GM21825 (cell line): ENCODE measurements around the gene LRRC3.

Experiments
- ATAC-seq: cut with Tn5 transposase; IDR thresholded peaks from one replicate; pipeline ENCODE4 v1.9.1; 2021; ENCODE audit warnings: mild to moderate bottlenecking, moderate library complexity; ENCODE audit not compliant: unreplicated experiment

The LRRC3 gene

DNA sequence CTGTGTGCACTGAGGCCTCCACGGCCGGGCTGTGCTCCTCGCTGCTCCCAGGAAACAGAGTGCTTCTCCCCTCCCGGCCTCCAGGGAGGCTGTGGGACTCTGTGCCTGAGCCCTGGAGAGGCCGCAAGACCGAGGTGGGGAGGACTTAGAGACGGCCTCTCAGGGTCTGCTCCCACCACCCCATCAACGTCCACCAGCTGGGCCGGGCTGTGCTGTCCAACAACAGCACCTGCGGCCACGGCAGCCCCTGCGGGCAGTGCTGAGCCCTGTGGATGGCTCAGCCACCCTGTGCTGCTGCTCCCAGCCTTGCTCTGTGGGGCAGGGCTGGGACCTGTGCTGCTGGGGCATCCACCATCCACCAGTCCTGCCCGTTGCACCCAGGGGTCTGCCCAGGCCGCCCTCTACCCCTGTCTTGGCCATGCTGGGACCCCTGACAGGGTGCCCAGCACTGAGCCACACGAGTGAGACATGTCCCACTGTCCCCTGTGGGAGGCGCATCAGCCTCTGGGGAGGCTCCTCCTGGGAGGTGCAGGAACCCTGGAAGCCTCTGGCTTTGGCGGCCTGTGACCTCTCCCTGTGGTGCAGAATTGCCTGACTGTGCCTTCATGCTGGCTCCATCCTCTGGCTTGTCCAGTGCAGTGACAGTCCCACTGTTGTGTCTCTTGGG lies 31.2 kb upstream of the LRRC3 start:
- ATAC-seq: no peak

DNA sequence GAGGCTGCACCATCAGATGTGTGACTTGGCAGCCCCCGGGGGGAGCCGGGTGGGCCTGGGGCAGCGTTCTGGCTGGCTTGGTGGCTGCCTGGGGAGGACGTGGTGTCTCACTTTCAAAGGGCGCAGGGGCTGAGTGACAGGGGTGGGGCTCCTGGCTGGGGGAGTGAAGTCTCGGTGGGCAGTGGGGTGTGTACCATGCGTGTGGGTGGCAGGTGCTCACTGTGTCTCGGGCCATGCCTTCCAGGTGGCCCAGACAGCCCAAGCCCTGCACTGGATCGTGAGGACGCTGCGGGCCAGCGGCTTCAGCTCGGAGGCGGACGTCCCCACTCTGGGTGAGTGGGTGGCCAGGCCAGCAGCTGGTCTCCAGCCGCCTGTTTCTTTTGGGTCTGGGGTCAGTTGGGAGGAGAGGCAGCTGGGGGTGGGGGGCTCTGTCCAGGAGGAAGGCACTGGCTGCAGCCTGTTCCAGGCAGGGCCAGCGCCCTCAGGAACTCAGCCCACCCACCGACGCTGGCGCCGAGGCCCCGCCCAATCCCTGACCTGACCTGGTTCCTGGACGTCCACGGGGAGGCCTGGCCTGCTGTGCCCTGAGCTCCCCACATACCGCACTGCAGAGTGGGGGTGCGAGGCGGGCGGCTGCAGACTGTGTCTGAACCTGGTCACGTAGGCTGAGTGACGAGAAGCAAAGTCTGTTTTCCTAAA lies 30.6 kb upstream of the LRRC3 start:
- no peak for ATAC-seq

DNA sequence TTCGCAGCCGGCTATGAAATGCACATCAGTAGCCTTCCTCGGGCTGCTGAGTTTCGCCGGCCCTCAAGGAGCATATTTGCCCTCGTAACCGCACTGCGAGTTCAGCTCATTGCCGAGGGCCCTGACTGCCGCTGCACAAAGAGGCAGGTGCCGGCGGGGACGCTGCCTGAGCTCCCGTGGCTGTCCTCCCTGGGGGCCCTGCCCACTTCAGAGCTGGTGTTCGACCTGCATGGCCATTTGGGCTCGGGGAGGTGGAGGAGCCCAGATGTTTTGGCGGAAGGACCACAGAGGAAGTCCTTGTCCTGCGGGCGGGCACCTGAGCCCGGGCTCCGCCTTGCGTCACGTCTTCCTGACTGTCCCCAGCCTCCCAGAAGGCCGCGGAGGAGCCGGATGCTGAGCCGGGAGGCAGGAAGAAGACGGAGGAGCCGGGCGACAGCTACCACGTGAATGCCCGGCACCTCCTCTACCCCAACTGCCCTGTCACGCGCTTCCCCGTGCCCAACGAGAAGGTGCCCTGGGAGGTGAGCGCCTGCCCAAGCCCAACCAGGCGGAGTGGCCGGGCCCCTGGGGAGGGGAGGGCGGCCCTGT lies 29.9 kb upstream of the LRRC3 start:
- ATAC-seq: no peak

DNA sequence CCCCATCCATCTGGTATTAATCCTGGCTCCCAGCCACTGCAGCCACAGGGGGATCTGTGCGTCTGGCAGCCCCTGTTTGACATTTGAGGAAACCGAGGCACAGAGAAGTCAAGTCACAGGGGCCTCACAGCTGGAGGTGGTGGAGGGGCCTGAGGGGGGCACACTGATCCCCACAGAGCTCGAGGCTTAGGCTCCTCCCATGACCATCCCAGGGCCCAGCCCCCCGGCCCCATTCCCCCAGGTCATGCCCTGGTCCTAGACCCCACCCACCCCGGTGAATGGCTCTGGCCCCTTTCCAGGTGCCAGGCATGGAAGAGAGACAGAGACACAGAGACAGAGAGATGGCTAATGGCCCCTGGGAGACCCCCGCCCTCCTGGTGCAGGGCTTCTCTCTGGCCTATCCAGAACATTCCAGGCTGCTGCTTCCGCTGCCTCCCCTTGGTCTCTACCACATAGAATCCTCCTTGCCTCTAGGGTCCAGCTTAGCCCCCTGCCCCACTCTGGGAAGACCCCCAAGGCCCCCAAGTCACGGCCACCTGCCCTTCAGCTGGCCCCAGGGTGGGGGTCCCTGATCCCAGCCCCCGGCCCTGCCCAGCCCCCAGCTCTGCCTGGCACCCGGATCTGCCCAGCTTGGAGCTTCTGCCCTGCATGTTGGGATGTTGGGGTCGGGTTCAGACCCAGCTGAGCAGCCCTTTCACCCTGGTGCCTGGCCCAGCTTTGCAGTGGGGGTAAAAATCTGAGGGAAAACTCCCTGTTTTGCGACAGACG lies 29.2 kb upstream of the LRRC3 start:
- ATAC-seq: no peak

DNA sequence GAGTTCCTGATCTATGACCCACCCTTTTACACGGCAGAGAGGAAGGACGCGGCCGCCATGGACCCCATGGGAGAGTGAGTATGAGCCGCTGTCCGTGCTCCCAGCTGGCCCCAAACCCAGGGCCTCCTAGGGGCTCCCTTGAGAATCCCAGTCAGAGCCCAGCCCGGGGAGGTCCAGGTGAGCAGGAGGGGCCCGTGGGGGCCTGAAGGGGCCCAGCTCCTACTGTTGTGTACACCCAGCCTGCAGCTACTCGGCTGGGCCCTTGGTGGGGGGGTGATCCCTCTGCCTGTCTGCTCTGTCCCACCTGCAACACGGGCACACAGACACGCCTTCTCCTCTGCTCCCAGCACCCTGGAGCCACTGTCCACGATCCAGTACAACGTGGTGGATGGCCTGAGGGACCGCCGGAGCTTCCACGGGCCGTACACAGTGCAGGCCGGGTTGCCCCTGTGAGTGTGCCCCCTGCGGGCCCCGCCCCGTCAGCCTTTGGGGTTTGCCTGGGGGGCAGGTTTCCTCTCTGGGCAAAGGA lies 28.6 kb upstream of the LRRC3 start:
- no peak for ATAC-seq

DNA sequence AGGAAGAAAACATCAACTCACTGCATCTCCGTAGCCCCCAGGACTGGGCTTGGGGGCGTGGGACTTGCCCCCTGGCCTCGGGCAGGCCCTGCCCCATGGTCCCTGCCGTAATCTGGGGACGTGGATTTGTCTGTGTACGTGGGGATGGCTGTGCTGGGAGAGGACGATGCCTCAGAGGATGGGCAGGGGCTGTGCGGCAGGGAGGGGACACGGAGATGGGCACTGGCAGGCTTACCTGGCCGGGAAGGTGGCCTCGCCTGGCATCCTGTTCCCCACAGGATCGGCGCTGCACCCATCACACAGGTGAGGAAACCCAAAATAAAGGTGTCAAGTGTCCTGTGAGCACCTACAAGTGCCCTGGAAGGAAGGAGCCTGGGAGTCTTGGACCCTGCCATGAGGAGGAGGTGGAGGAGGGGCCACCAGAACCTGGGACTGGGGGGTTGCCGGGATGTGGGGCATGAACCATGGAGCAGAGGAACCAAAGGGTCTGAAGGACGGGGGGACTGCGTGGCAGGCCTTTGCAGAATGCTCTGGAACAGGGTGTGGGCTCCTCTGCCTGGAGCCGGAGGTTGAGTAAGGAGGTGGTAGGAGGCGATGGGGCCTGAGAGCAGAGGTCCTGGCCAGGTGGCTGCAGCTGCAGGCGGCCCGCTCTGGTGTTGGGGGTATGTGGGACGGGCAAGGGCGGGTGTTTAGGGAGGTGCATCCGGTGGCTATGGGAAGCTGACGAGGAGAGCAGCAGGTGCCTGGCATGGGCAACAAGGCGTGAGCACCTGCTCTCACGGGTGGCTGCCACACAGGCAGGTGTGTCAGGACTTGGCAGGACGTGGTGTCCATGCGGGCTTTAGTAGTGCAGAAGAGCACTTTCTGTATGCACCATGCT lies 27.8 kb upstream of the LRRC3 start:
- ATAC-seq: no peak

DNA sequence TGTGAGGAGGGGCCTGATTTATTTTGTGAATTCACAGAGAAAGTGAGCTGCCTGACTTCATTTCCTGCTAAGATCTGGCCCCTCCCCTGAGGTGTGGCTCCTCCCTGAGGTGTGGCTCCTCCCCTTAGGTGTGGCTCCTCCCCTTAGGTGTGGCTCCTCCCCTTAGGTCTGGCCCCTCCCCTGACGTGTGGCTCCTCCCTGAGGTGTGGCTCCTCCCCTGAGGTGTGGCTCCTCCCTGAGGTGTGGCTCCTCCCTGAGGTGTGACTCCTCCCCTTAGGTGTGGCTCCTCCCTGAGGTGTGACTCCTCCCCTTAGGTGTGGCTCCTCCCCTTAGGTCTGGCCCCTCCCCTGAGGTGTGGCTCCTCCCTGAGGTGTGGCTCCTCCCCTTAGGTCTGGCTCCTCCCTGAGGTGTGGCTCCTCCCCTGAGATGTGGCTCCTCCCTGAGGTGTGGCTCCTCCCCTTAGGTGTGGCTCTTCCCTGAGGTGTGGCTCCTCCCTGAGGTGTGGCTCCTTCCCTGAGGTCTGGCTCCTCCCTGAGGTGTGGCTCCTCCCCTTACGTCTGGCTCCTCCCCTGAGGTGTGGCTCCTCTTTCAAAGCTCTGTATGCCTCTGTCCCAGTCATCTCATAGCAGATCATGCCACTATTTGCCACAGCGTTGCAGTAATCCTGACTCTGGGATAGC lies 26.9 kb upstream of the LRRC3 start:
- no peak for ATAC-seq

DNA sequence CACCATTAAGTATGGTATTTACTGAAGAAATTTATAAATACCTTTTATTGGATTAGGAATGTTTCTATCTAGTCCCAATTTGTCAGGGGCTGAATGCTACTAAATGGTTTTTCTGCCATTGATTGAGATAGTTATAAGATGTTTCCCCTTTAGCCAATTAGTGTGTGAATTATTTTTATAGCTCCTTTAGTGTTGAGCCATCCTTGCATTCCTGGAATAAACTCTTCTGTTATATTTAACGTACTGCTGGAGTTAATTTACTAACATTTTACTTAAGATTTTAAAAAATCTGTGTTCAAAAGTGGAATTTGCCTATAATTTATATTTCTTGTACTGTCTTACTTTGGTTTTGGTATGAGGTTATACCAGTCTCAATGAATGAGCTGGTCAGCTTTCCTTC lies 25.4 kb upstream of the LRRC3 start:
- no peak for ATAC-seq

DNA sequence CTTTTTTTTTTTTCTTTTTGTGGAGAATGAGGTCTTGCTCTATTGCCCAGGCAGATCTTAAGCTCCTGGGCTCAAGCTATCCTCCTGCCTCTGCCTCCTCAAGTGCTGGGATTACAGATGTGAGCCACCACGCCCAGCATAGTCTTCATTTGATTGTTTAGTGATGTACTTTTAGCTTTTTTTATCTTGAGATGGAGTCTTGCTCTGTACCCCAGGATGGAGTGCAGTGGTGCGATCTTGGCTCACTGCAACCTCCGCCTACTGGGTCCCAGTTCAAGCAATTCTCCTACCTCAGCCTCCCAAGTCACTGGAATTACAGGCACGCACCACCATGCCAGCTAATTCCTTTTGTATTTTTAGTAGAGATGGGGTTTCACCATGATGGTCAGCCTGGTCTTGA lies 24.0 kb upstream of the LRRC3 start:
- ATAC-seq: no peak

DNA sequence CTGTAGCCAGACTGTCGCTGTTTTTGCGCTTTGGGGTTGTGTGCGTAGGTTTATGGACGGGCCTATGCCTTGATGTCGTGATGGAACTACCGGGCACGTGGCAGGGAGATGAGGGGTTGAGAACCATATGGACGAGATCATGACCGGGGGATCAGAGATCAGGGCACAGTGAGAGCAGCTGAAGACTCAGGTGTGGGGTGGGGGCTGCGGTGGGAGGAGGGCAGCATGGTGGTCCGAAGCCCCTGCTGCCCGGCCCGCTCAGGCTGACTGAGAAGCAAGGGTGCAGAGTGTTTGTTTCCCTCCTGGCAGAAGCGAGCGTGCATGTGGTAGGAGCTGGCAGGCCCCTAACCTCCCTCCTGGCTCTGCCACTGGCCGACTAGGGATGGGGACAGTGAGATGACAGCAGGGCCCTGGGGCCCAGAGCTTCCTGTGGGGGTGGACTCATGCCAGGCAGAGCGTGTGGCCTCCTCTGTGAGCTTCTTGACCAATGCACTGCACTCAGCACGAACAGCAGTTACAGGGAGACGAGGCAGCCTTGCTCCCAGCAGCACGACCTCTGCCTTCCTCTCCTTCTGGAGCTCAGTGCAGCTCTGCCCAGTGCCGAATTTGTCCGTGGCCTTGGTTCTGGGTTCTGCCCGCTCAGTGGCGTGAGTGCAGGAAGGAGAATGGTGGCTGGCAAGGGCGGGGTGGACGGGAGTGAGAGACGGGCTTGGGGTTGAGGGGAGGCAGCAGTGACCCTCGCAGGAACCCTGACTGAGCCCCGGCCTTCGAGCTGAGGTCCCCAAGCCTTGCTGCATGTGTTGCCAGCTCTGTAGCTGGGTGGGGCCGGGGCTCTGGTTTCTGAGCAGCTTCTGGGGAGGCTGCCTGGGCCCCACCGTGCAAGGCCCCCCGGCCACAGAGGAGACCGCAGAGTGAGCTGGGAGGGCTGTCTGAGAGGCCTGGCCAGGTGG lies 22.2 kb upstream of the LRRC3 start:
- ATAC-seq: no peak

DNA sequence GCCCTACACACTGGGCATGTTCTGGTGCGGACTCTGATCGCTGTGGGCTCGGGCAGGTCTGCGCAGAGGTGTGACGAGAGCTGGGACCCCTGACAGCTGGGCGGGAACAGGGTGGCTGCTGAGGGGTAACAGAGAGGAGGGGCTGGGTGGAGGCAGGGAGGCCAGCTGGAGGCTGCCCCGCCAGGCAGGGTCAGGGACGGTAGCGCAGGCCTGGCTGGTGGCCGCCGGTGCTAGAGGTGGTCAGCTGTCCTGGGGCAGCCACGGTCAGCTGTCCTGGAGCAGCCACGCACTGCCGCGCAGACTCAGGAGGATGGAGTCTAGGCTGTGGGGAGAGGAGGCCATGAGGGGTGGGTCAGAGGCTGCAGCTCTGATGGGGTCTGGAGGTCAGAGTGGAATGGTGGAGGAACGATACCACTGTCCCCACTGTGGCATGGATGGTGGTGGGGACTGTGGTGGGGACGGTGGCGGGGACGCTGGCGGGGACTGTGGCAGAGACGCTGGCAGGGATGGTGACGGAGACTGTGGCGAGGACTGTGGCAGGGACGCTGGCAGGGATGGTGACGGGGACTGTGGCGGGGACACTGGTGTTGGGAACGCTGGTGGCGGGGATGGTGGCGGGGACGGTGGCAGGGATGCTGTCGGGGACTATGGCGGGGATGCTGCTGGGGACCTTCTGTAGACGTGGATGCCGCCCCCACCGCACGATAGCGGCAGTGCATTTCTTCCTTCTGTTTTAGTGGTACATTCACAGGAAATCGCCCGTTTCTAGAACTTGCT lies 21.3 kb upstream of the LRRC3 start:
- no peak for ATAC-seq

DNA sequence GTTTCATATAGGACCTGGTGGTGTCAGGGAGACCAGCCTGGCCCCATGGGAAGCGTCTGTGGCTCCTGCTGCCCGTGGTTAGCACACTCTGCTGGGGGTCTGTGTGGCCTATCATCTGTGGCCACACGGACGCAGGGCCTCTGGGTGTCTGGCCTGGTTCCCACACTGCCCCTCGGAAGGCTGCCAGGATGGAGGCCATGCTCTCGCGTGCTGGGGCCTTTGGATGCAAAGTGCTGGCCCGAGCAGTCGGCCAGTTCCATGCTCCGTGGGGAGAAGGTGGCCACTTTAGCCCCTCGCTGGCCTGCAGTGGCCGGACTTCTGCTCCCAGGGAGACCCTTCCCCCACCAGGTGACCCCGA lies 20.8 kb upstream of the LRRC3 start:
- no peak for ATAC-seq

DNA sequence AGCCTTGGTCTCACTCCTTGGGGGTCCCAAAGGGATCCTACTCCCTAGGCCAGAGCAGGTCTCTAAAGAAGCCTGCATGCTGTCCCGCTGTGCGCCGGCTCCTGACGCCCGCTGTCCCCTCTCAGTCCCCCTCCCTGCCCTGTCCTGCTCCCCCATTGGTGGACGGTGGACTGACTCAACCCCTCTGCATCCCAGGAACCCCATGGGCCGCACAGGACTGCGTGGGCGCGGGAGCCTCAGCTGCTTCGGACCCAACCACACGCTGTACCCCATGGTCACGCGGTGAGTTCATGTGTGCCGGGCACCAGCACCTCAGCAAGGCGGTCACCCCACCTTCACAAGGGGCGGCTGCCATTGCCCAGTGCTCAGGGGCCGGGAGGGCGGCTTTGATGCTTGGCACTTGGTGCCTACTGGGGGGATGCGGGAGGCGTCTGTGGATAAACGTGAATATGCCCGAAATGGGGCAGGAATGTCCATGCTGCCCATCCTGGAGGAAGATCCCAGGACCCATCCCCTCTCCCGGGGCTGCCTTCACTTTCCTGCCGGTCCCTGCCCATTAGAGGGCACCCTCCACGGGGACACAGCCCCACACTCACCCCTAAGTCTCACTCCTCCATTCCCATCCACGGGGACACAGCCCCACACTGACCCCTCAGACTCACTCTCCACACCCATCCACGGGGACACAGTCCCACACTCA lies 20.2 kb upstream of the LRRC3 start:
- no peak for ATAC-seq

DNA sequence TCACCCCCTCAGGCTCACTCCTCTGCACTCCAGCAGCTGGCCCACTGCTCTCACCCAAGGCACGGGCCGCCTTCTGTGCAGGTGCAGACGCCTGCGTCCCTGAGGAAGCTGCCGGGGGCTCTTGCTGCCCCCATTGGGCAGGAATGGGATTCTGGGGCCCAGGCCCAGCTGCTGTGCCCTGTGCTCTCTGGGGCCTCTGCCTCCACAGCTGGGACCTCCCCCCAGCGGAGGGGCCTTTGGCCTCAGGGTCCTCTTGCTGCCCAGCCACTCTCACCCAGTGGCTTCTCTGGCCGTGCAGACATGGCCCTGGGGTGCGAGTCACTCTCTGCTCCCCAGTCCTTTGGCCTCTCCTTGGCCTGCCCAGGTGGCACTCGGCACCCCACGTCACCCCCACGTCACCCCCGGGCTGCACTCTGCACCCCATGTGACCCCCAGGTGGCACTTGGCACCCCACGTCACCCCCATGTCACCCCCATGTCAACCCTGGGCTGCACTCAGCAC lies 19.1 kb upstream of the LRRC3 start:
- ATAC-seq: no peak

DNA sequence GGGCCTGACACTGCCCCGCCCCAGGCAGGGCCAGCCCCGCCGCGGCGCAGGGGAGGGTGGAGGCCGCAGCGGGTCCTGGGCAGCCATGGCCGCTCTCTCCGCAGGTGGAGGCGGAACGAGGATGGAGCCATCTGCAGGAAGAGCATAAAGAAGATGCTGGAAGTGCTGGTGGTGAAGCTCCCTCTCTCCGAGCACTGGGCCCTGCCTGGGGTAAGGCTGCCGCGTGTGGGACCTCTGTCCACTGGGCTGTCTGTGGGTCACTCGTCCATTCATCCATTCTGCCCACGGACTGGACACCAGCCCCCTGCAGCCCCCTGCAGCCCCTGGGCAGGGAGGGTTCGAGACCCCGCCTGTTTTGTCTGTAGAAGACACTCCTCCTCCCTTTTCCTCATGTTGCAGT lies 18.4 kb upstream of the LRRC3 start:
- no peak for ATAC-seq

DNA sequence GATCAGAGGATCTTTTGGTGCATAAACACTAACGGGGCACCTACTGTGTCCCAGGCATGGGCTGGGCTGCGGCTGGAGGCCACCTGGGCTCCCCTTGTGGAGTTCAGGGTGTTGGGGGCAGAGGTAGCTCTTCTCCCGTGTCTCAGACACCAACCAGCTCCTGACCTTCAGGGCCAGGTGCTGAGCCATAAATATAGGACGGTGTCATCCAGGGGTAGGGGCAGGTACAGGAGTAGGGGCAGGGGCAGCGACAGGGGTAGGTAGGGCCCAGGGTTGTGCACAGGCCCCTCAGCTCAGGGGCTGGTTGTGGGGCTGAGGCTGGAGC lies 18.0 kb upstream of the LRRC3 start:
- no peak for ATAC-seq

DNA sequence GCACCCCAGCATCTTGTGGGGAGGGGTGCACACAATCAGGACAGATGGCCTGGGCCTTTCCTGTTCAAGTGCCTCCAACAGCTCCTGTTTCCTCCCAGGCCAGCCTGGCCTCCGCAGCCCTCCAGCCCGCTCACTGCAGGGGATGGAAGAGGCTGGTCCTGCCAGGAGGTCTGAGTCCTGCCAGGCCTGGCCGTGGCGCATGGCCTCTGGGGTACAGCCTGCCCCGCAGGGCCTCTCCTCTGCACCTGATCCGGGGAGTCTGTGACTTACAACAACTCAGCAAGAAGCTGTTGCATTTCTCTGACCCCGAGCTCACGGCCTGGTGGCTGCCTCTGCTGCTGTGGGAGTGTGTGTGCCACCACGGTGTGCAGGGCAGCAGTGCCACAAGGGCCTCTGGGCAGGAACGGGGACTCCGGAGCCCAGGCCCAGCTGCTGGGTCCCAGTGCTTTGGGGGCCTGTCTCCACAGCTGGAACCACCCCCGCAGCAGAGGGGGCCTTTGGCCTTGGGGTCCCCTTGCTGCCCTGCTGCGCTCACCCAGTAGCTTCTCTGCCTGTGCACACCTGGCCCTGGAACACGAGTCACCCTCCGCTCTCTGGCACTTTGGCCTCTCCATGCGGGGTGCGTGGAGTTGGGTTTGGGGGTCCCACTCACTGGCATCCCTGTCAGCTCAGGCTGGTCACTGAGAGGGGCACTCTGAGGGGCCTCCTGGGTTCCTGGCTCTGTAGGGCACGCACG lies 17.4 kb upstream of the LRRC3 start:
- ATAC-seq: no peak
